ENCODE measurements around the gene UBE2S. TPM values are rescaled to one million over a fixed set of nuclear protein-coding genes. Genes with fewer than 3 reads are reported as not detected.

The UBE2S gene
- total RNA-seq, 3 donors from 2014 or later (not counting 1 experiment from before 2014, with no cell fraction given) = 60.2 to 107 (median 63.9) TPM

- no peak for DNase-seq
- peaks cover 4 to 9% of the 10 kb centered on the region in 2 donors for H3K27me3 Mint-ChIP-seq (ENCODE audit: low read depth in 2 of 2)
- 86% methylated on average over 38 of the region's 38 CpGs for WGBS (ENCODE audit: insufficient coverage)
Observed at GRCh38 chr19:55362174-55362989, 45.2 kb downstream of the UBE2S start.

GRCh38 chr19:55360902-55361301 lies 46.7 kb downstream of the UBE2S start:
- no peaks in the 10 kb centered on the region for H3K4me1 ChIP-seq (ENCODE audit: control insufficient read depth, insufficient read depth, low read length)
- Mint-ChIP-seq H3K27me3 (ENCODE audit: low read depth in 2 of 2) (peaks cover 9 to 10% of the 10 kb centered on the region in 2 donors), H3K27ac (no peak overlapping the region), H3K36me3 (no peaks in the 10 kb centered on the region), H3K4me1 (no peaks in the 10 kb centered on the region), H3K9me3 (no peaks in the 10 kb centered on the region), H3K4me3 (no peak overlapping the region)
- DNase-seq = no peak
- ATAC-seq = no peak
- no peak for TF ChIP-seq CTCF (IDR thresholded peaks at IDR 0.05)
- H3K9me3 ChIP-seq (ENCODE audit: control insufficient read depth, insufficient read depth, low read length) = no peaks in the 10 kb centered on the region
- H3K4me3 ChIP-seq (ENCODE audit: low read length) = no peak overlapping the region
- H3K27ac ChIP-seq (ENCODE audit: low read length) = no peak overlapping the region
- WGBS (ENCODE audit: insufficient coverage) = 84% methylated on average over 16 of the region's 16 CpGs
- H3K36me3 ChIP-seq (ENCODE audit: control insufficient read depth, insufficient read depth, low read length) = no peaks in the 10 kb centered on the region
- intact Hi-C loops (cut with micrococcal nuclease) = no loop called here
- H3K27me3 ChIP-seq (ENCODE audit: control insufficient read depth, insufficient read depth, low read length) = no peaks in the 10 kb centered on the region

More at GRCh38 chr19:55362174-55362989, 45.2 kb downstream of the UBE2S start:
- no peaks in the 10 kb centered on the region for H3K36me3 ChIP-seq (ENCODE audit: control insufficient read depth, insufficient read depth, low read length)
- H3K36me3 Mint-ChIP-seq = no peaks in the 10 kb centered on the region
- H3K27me3 ChIP-seq (ENCODE audit: control insufficient read depth, insufficient read depth, low read length) = no peaks in the 10 kb centered on the region
- TF ChIP-seq CTCF (IDR thresholded peaks at IDR 0.05) = no peak
- H3K4me3 ChIP-seq (ENCODE audit: low read length) = no peak overlapping the region
- no peaks in the 10 kb centered on the region for H3K4me1 Mint-ChIP-seq
- H3K9me3 ChIP-seq (ENCODE audit: control insufficient read depth, insufficient read depth, low read length) = no peaks in the 10 kb centered on the region
- no peak overlapping the region for H3K4me3 Mint-ChIP-seq
- no peak for ATAC-seq
- no peak overlapping the region for H3K27ac Mint-ChIP-seq
- H3K9me3 Mint-ChIP-seq = no peaks in the 10 kb centered on the region
- no peak overlapping the region for H3K27ac ChIP-seq (ENCODE audit: low read length)
- intact Hi-C loops (cut with micrococcal nuclease) = no loop called here
- no peaks in the 10 kb centered on the region for H3K4me1 ChIP-seq (ENCODE audit: control insufficient read depth, insufficient read depth, low read length)

DNA sequence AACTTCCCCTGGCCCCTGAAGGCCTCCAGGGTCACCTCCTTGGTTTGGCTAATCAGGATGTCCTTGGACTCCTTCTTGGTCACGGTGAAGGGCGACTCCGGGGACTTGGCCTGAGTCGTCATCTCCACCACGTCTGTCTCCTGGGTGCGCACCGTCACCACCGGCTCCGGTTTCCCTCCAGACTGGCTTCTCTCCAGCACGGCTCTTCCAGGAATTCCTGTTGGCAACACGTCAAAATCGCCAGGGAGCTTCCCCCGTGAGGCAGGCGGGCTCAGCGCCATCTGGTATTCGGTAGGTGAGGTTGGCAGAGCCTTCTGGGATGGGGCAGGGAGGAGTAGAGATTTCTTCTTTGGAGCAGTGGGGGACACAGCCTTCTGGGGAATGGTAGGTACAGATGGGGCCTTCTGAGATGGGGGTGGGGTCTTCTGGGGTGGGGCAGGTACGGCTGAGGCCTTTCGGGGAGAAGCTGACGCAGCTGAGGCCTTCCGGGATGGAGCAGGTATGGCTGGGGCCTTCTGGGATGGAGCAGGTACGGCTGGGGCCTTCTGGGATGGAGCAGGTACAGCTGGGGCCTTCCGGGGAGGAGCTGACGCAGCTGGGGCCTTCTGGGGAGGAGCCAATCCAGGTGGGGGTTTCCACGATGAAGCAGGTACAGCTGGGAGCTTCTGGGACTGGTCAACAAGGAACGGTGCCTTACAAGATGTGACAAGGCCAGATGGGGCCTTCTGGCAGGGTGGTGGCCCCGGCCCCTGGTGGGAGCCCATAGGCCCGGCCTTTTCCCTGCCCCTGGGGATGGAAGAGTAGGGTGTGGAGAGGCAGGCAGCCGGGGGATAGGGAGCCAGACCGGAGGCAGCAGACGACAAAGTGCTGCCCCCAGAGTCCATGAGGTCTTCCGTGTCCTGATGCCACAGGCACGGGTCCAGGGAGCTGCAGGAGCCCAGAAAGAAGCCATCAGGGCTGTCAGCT lies 48.4 kb downstream of the UBE2S start:
- no peaks in the 10 kb centered on the region for H3K4me1 Mint-ChIP-seq
- intact Hi-C loops (cut with micrococcal nuclease) = no loop called here
- H3K4me3 ChIP-seq (ENCODE audit: low read length) = no peak overlapping the region
- H3K27ac Mint-ChIP-seq = no peak overlapping the region
- no peak overlapping the region for H3K27ac ChIP-seq (ENCODE audit: low read length)
- DNase-seq (no peak), ATAC-seq (no peak)
- H3K27me3 Mint-ChIP-seq (ENCODE audit: low read depth in 2 of 2) = peaks cover 10 to 15% of the 10 kb centered on the region in 2 donors
- H3K36me3 Mint-ChIP-seq = no peaks in the 10 kb centered on the region
- no peaks in the 10 kb centered on the region for H3K9me3 ChIP-seq (ENCODE audit: control insufficient read depth, insufficient read depth, low read length)
- H3K27me3 ChIP-seq (ENCODE audit: control insufficient read depth, insufficient read depth, low read length) = peaks cover 2% of the 10 kb centered on the region
- TF ChIP-seq CTCF (IDR thresholded peaks at IDR 0.05) = no peak
- H3K4me1 ChIP-seq (ENCODE audit: control insufficient read depth, insufficient read depth, low read length) = peaks cover 7% of the 10 kb centered on the region
- H3K9me3 Mint-ChIP-seq = no peaks in the 10 kb centered on the region
- no peaks in the 10 kb centered on the region for H3K36me3 ChIP-seq (ENCODE audit: control insufficient read depth, insufficient read depth, low read length)
- WGBS (ENCODE audit: insufficient coverage) = 90% methylated on average over 32 of the region's 32 CpGs
- H3K4me3 Mint-ChIP-seq = no peak overlapping the region

All from natural killer cell (primary cell).